Vagina (tissue), 2 donors: ENCODE measurements around the gene SLC16A8.

Experiments used
- CTCF ChIP-seq, 3 experiments: fragments of 450-650 bp in 2 of 3; fragments of 200-600 bp in 1 of 3; sonication (generic) in 1 of 3; IDR thresholded peaks; one replicate each; pipeline ENCODE4 v1.5.1; 2017 to 2019; ENCODE audit warnings: antibody characterized with exemption in 3 of 3, mild to moderate bottlenecking in 2 of 3, moderate library complexity in 2 of 3
- POLR2A ChIP-seq, 2 donors: fragments of 450-650 bp; IDR thresholded peaks; one replicate each; pipeline ENCODE4 v1.6.1; 2017; ENCODE audit warnings: antibody characterized with exemption in 2 of 2, mild to moderate bottlenecking in 2 of 2, moderate library complexity in 2 of 2
- POLR2AphosphoS5 ChIP-seq, 2 donors: sonication (generic); formaldehyde crosslinking; IDR thresholded peaks; one replicate each; pipeline ENCODE4 v1.9.0; 2017; ENCODE audit warnings: antibody characterized with exemption in 2 of 2, mild to moderate bottlenecking in 2 of 2, low read depth in 1 of 2; ENCODE audit not compliant: insufficient read depth in 1 of 2

DNA sequence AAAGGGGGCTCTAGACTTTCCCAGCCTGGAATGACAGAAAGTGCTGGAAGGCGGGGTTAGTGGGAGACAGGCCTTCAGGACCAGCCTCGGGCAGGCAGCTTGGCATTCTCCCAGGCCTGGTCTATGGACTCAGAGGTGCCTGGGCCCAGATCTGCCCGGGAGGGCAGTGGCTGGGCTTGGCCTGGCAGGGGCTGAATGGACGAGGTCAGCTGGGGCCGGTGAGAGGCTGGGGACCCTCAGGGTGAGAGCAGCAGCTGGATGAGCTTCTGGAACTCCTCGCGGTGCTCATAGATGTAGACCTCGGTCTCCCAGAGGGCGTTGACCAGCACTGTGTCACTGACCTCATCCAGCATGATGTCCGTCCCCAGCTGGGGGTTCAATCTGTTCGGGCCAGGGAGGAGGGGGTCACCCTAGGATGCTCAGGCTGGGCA, 28.0 kb upstream of the SLC16A8 start:
- TF ChIP-seq CTCF (IDR thresholded peaks at IDR 0.05) (no peak), POLR2A (IDR thresholded peaks at IDR 0.05) (no peak), POLR2AphosphoS5 (IDR thresholded peaks at IDR 0.05; ENCODE audit: insufficient read depth in 1 of 2, low read depth in 1 of 2) (no peak)
